ENCODE results near the gene WIPI1.

DNA sequence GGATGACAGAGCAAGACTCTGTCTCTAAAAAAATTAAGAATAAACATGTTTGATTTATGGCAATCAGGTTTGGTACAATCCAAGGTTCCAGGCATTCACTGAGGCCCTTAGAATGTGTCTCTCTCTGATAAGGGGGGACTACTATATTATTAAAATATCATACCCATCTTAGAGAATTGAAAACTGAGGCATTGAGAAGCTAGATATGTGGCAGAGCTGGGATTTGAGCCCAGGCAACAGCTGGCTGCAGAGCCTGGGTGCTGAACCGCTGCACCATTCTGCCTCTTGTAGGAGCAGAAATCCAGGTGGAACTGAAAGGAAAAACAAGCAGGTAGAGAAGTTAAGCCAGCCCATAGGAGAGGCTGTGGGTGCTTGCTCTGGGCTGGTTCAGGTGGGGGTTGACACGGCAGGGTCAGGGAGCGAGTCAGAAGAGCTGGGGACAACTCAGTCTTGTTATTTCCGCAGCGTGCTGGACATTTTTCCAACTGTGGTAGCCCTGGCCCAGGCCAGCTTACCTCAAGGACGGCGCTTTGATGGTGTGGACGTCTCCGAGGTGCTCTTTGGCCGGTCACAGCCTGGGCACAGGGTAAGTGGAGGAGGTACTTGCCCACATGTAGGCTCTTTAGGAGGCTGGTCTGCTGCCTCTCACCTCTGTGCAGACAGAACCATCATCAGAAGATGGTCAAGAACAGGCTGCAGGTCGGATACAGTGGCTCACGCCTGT is 62.5 kb downstream of the WIPI1 start:
- TF ChIP-seq POLR2A (IDR thresholded peaks at IDR 0.05) (no peak), POLR2AphosphoS5 (IDR thresholded peaks at IDR 0.05) (no peak)
- TF ChIP-seq, protein P1, sequence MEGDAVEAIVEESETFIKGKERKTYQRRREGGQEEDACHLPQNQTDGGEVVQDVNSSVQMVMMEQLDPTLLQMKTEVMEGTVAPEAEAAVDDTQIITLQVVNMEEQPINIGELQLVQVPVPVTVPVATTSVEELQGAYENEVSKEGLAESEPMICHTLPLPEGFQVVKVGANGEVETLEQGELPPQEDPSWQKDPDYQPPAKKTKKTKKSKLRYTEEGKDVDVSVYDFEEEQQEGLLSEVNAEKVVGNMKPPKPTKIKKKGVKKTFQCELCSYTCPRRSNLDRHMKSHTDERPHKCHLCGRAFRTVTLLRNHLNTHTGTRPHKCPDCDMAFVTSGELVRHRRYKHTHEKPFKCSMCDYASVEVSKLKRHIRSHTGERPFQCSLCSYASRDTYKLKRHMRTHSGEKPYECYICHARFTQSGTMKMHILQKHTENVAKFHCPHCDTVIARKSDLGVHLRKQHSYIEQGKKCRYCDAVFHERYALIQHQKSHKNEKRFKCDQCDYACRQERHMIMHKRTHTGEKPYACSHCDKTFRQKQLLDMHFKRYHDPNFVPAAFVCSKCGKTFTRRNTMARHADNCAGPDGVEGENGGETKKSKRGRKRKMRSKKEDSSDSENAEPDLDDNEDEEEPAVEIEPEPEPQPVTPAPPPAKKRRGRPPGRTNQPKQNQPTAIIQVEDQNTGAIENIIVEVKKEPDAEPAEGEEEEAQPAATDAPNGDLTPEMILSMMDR (IDR thresholded peaks at IDR 0.05): no peak
